IPS DF 4.7 (cell line): ENCODE data around the gene ANO9.
"Not testable (repeated sequence)": the region's sequence is repeated elsewhere in the genome, so short reads cannot be mapped to it uniquely, and the experiment has no call there.

Experiments
- DNase-seq: peaks from one replicate; pipeline ENCODE4 v3.0.0-alpha.2; 2013; ENCODE audit warnings: low spot score; ENCODE audit errors: extremely low read depth

ANO9 gene

GRCh38 chr11:416757-417621 lies 24.8 kb downstream of the ANO9 start:
- no peak for DNase-seq

GRCh38 chr11:416051-416756 lies 25.6 kb downstream of the ANO9 start:
- DNase-seq = no peak

DNA sequence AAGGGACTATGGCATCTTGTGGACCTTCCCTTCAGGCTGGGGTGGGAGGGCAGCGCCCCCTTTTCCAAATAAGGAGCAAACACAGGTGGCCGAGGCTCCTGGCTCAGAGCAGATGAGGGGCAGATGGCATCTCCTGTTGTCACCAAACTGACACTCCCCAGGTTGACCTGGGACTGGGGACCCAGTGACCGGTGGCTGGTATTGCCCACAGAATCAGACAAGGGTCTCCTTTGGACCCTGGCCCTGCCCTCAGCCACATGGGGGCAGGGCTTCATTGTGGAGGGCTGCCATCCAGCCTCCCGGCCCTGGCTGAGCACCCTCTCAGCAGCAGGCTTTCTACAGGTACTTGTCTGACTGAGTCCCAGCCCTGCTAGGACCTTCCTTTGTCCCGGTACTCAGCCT lies 26.2 kb downstream of the ANO9 start:
- no peak for DNase-seq

DNA sequence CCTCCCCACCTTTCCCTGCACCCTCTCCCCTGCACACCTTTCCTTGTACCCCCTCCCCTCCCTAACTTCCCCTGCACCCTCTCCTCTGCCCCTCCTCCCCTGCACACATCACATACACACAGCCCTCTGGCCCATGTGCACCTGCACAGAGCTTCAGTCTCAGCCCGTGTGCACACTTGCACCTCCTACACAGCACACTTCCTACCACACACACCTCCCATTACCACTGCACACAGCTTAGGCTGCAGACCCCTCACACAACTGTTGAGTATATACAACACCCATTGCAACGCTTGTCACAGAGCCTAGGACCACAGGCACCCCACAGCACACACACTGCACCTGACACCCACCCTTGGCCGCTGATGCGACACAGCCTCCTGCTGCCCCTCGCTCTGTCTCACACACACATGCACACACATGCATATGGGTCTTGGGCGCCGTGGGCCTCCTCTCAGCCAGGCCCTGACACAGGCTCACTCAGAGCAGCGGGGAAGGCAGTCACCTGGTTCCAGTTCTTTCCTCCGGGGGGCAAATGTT lies 27.4 kb downstream of the ANO9 start:
- no peak for DNase-seq

GRCh38 chr11:413120-414081 lies 28.4 kb downstream of the ANO9 start:
- DNase-seq = no peak

DNA sequence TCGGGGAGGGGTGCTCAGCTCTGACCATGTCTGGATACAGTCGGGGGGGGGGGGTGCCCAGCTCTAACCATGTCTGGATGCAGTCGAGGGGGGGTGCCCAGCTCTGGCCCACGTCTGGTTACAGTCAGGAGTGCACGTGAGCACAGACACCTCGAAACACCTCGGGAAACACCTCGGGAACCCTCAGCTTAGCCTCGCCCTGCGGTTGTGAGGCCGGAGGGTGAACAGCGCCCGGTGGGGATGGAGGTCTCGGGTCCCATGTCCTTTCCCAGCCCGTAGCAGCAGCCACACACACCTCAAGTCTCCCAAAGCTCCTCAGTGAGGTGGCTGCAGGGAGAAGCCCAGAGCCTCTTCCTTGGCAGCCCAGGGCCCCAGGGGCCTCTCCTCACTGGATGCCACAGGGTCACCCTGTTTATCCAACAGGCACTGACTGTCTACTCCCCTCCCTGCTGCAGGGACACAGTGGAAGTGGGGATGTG lies 29.1 kb downstream of the ANO9 start:
- DNase-seq = no peak

DNA sequence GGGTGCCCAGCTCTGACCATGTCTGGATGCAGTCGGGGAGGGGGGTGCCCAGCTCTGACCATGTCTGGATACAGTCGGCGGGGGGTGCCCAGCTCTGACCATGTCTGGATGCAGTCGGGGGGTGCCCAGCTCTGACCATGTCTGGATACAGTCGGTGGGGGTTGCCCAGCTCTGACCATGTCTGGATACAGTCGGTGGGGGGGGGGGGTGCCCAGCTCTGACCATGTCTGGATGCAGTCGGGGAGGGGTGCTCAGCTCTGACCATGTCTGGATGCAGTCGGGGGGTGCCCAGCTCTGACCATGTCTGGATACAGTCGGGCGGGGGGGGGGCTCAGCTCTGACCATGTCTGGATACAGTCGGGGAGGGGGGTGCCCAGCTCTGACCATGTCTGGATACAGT lies 30.3 kb downstream of the ANO9 start:
- DNase-seq = not testable (repeated sequence)

- DNase-seq = not testable (repeated sequence)
These were observed 31.1 kb downstream of the ANO9 start for GRCh38 chr11:410711-411110.

GRCh38 chr11:409600-410483 lies 32.0 kb downstream of the ANO9 start:
- DNase-seq = no peak

GRCh38 chr11:409008-409599 lies 32.7 kb downstream of the ANO9 start:
- no peak for DNase-seq

DNA sequence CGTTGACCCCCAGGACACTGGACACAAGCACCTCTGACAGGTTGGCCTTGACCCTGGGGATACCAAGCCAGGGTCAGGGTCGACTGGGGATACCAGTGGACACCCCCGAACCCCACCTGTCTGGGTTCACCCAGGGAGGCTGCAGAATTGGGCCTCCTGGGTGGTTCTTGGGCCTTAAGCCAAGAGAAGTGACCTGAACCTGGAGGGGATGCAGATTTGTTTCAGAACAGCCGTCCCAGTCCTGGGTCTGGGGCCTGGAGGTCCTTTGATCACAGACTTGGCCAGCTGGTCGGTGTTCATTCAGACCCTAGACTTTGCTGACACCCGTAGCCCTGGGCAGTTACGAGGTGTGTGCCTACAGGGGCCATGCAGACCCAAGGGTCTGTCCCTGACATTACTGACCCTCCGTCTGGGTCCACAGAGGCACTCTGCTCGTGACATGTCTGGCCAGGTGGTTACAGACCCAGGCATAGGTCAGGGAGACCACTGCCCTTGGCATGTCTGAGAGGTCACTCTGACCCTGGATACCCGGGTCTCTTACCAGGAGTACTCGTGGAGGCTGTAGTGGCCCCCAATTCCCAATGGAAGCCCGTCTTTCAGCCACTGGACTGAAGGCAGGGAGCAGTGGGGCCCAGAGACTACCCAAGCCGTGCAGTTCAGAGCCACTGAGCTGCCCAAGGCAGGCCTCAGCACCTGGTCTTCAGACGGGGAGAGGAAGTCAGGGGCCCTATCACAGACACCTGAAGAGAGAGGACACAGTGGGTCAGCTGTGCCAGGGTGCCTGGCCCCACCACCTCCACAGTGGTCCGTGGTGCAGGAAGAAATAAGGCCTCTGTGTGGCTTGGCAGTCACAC lies 33.4 kb downstream of the ANO9 start:
- no peak for DNase-seq

DNA sequence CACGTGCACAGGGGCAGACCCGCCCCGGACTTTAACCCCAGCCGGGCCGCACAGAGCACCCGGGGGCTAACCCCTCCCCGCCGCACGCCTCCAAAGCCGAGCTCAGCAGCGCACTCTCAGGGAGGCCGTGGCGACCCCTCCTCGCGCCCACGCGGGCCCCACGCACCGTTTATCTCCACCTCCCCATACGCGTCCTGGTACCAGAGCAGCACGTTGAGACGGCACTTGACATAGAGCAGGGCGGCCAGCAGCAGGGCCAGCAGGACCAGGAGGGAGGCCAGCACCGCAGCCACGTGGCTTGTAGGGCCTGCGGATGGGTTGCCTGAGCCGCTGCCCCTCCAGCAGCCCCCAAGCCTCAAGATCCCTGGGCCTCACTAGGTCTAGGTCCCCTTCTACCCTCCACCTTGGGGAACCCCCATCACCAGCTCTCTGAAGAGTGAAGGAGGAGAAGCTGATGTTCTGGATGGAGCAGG lies 34.1 kb downstream of the ANO9 start:
- DNase-seq = no peak

DNA sequence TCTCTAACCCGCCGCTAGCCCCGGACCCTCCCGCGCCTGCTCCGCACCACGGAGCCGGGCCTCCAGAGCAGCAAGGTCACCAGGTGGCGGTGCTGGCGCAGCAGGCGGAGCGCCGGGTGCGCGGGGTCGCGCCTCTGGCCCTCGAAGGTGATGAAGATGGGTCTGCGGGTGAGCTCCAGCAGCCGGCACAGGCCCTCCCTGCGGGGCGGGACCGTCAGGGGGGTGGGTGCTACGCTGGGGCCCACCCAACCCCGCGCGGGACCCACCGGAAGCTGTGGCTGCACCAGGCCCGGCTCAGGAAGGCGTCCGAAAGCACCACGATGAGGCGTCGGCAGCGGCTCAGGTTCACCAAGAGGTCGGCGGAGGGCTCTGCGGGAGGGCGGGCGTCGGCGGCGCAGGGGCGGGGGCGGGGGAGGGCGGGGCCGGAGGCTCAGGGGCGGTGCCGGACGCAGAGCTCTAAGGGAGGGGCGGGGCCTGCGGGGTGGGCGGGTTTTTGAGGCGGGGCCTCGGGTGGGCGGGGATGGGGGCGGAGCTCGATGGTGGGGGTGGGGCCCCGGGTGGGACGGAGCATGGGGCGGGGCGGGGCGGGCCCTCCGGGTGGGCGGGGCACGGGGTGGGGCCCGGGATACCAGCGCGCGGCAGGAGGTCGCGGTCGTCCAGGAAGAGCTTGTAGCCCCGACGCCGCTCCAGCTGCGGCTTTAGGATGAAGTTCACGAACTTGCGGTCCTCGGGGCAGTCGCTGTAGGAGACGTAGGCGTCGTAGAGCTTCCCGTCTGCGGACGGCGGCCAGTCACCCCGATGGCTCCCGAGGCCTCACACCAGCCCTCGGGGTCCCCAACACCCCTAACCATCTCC lies 34.8 kb downstream of the ANO9 start:
- no peak for DNase-seq

DNA sequence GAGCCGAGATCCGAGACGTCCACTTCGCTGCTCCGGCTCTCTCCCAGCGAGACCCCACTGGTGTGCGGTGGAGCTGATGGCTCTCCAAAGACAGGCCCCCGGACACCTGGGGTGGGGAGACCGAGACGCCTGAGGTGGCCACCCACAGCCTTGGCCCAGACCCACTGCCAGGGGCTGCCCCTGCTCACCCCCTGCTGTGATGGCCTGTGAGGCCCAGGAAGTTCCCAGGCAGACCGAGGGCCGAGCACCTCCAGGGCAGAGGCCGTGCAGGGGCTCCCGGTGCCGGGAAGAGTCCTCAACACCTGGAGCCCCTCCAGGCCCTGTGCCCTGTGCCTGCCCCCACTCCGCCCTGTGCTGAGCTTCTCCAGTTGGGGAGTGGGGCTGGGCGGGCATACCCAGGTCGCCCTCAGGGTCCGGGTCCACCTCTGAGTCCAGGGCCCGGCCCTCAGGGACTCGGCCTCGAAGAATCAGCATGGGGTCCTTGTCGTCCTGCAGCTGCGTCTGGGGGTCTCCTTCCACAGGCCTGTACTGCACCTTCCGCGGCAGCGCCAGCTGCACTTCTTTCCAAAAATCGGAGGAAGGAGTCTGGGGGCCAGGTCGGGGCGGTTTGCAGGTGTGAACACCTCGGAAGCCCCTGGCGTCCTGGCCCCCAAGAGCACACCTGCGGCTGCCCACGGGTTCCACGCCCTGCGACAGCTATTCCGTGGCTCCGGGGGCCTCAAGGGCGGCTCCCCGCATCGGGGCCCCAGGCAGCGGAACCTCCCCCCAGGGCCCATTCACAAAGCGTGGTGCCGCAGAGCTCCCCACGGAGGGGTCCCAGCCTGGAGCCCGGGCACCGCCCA lies 35.6 kb downstream of the ANO9 start:
- DNase-seq = no peak

DNA sequence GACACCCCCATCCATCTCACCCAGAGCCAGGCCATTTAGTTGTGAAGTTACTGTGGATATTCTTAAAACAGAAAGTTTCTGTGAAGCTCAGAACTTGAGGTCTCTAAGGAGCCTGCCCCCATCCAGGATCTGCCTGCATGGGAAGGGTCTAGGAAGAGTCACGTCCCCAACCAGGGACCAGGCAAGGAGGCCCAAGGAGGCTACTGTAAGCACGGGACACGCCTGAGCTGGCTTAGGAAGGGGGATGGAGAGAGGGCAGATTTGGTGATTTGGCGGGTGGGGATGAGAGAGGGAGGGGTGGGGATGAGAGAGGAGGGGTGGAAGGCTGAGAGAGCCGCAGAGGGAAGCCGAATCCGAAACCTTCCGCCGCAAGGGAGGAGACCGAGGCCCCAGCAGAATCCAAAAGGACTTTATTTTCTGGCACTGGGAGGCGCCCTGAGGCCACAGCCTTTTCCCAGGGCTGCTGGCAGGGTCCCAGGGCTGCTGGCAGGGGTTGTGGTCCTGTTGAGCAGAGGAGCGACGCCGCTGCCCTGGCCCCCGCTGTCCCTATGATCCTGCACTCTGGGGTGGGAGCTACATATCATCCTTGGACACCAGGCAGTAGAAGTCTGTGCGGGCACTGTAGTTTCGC lies 36.4 kb downstream of the ANO9 start:
- DNase-seq = no peak

- no peak for DNase-seq
These were observed 37.1 kb downstream of the ANO9 start for GRCh38 chr11:404551-405264.
